HL-60 (cell line): ENCODE data around the gene SEC24D.

Experiments
- DNase-seq, 2 experiments: peaks; one replicate each; pipeline ENCODE4 v3.0.0-alpha.2; 2010 to 2020; ENCODE audit warnings: low read depth in 1 of 2, low spot score in 1 of 2
- H3K27ac ChIP-seq: fragments of 250-450 bp; sonication (Bioruptor Pico); replicated peaks from 2 replicates; pipeline ENCODE4 v1.5.1; 2020; ENCODE audit warnings: mild to moderate bottlenecking, moderate library complexity
- H3K27me3 ChIP-seq: fragments of 250-450 bp; sonication (Bioruptor Pico); 2 replicates; pipeline ENCODE4 v1.5.1; 2021; ENCODE audit warnings: mild to moderate bottlenecking, moderate library complexity; ENCODE audit not compliant: insufficient read depth, poor library complexity, severe bottlenecking
- H3K4me3 ChIP-seq: replicated peaks from 2 replicates; pipeline ENCODE4 v1.5.1; 2011; ENCODE audit warnings: mild to moderate bottlenecking, control low read depth, low read length; ENCODE audit not compliant: insufficient read depth
- CTCF ChIP-seq: IDR thresholded peaks from one replicate; pipeline ENCODE4 v1.5.1; 2011; ENCODE audit warnings: low read length, control low read depth, inconsistent platforms; ENCODE audit not compliant: insufficient read depth
- GABPA ChIP-seq: IDR thresholded peaks from 2 replicates; pipeline ENCODE4 v1.6.1; 2012; ENCODE audit warnings: low read depth
- POLR2AphosphoS5 ChIP-seq: IDR thresholded peaks from 2 replicates; pipeline ENCODE4 v1.6.1; 2012; ENCODE audit warnings: low read depth
- REST ChIP-seq: IDR thresholded peaks from 2 replicates; pipeline ENCODE4 v1.6.1; 2012; ENCODE audit warnings: low read depth; ENCODE audit not compliant: insufficient replicate concordance
- SPI1 ChIP-seq: IDR thresholded peaks from 2 replicates; pipeline ENCODE4 v1.6.1; 2012; ENCODE audit warnings: low read depth, mild to moderate bottlenecking, borderline replicate concordance

SEC24D gene

GRCh38 chr4:118824141-118824540, 11.8 kb downstream of the SEC24D start:
- Histone ChIP-seq H3K27ac (no peak overlapping the region), H3K27me3 (no peaks in the 10 kb centered on the region), H3K4me3 (no peak overlapping the region)
- TF ChIP-seq GABPA (no peak), POLR2AphosphoS5 (no peak), CTCF (no peak), SPI1 (no peak), REST (no peak)
- no peak for DNase-seq

- H3K27me3 ChIP-seq: no peaks in the 10 kb centered on the region
- no peak for DNase-seq
- H3K4me3 ChIP-seq: no peak overlapping the region
- TF ChIP-seq GABPA (no peak), CTCF (no peak), REST (no peak), POLR2AphosphoS5 (no peak), SPI1 (no peak)
- no peak overlapping the region for H3K27ac ChIP-seq
Observed at GRCh38 chr4:118823471-118823870, 12.5 kb downstream of the SEC24D start.

GRCh38 chr4:118821590-118822293, 14.2 kb downstream of the SEC24D start:
- no peak overlapping the region for H3K4me3 ChIP-seq
- no peaks in the 10 kb centered on the region for H3K27me3 ChIP-seq
- no peak for DNase-seq
- TF ChIP-seq GABPA (no peak), SPI1 (no peak), POLR2AphosphoS5 (no peak), REST (no peak), CTCF (no peak)
- no peak overlapping the region for H3K27ac ChIP-seq
